Activated T-cell treated with anti-CD3 and anti-CD28 coated beads, Interleukin-2, amount 50 U/mL, for 48 hours (primary cell): Measurements from ENCODE around the gene NPTXR.
"Not testable (repeated sequence)": the region's sequence is repeated elsewhere in the genome, so short reads cannot be mapped to it uniquely, and the experiment has no call there.

Source experiments
- DNase-seq, 2 experiments: peaks; one replicate each; pipeline ENCODE4 v3.0.0-alpha.2; 2020

The NPTXR gene

DNA sequence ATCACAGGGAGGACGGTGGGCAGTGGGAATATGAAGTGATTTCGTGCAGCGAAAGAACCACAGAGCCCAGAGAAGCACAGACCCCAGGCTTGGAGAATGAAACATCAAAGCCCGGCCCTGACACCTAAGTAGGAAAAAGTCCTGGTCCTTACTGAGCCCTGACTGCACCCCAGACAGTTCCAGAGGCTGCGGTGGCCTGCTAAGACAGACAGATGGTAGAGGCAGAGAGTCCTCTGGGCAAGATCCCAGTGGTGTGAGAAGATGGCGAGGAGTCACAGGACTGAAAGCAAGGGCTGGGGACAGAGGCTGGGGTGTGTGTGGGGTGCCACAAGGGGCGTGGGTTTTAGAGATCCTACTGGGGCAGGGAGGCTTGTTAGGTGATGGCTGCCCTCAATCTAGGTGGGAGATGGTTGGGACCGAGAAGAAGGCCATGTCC, 24.5 kb upstream of the NPTXR start:
- DNase-seq: no peak

DNA sequence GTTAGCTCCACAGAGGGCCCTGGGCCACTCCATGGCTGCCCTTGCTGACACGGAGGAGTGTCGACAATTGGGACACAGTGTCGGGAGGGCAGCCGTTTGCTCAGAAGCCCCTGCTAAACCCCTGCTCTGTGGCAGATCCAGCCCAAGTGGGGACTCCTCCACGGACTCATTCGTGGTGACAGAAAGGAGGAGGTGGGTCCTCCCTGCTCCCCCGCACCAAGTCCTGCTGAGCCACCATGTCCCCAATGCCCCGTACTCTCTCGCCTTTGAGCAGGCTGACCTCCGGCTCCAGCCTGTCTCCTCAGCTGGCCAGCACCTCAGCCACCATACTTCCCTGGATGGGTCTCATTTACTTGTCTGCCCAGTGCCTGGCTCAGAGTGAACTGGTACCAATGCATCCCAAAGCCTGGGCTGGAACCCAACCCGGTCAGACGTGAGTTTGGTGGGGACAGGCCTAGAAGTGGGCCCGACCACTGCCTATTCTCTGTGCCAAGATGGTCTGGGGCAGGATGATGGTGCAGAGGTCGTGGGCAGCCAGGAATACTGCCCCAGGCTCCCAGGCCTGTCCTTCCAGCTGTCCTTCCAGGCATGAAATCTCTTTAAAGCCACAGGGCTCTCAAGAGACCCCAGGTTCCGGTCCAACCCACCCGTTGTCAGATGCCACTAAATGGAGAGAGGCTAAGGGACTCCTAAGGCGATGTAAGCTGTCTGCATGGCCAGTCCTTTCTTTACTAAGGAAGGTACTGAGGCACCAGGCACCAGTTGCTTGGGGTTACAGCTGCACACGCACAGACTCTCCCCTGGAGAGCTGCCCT, 23.9 kb upstream of the NPTXR start:
- DNase-seq: peak in 1 of 2 experiments; percentile 17

DNA sequence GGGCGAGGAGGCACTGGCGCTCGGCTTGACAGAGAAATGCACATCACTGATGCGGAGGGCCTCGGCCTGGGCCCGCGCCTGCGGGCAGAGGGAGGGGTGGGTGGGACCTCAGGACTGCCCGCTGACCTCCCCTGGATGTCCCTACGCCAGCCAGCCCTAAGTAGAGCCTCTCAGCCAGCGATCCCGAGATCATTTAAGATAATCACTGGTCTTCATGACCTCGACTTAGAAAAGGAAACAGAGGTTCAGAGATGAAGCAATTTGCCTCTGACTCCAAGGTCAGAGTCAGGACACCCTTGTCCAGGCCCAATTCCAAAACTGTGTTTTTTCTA, 23.3 kb upstream of the NPTXR start:
- no peak for DNase-seq

DNA sequence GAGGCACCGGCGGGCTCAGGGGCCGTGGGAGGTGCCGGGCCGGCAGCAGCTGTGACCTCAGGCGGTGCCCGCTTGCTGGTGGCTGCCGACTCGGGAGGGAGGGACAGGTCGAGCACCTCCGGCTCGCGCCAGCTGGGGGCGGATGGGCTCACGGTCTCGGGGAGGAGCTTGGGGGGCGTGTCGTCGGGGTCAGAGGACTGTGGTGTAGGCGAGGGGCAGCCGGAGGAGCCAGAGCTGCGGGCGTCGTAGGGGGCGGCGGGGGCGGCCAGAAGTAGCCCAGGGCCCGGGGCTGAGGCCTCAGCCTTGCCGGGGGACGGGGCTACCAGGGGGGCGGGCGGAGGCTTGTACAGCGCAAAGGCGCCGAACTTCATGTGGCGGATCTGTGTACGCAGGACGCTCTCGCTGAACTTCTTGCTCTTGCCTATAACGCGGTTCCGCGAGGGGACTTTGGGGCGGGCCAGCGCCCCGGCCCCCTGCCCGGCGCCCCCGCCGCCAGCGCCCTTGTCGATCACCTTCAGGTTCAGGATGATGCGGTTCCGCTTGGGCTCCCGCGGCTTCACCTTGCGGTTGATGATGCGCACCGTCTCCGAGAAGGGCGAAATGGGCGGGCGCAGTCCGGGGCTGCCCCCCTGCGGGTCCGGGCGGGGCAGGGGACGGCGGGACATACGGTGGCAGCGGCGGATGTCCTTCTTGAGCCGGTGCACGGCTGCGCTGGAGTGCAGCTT, 22.7 kb upstream of the NPTXR start:
- peak in 1 of 2 experiments; percentile 16 for DNase-seq

DNA sequence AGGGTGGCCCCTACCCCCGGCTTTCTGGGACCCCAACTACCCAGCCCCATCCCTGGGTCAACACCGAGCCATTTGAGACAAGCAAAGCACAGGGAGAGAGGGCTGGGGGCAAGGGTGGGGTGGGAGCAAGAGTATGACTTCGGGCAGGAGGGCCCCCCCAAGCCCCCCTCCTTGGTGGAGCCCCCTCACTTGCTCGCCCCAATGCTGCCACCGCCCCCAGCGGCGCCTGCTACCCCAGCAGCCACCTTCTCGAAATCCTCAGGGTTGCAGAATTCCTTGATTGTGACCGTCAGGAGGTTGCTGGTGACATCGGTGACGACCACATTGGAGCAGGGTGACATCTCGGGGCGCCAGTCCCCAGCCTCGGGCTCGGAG, 22.2 kb upstream of the NPTXR start:
- no peak for DNase-seq

DNA sequence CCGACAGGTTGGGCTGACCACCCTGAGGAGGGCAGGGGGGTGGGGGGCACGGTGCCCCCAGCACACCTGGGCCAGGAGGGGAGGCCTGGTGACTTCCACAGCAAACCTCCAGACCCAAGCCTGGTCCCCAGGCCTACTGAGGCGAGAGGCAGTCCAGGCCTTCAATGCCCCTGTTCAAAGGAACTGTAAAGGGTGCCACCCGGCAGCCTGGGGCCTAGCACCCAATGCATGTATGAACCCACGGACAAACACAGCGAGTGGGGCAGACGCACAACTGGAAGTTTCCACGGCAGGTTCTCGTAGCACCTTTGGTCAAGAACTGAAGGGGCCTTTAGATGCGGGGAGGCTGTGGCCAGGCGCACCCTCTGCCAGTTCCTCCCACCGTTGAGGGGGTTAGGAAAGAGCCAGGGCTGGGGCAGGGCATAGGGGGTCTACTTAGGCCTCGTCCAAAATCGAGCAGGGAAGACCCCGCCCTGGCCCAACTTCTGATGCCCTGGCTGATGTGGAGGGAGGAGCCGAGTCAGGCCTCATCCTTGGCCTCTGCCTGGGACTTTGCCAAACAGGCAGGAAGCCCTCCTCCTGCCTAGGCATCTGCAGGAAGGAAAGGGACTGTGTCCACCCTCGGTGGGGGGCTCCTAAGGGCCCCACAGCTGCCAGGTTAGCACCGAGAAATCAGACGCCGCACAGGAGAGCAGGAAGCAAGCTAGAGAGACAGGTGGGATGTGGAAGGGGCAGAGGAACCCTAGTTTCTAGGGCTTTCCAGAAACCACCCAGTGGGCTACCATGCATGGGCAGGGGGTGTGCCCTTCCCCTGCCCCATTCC, 21.6 kb upstream of the NPTXR start:
- no peak for DNase-seq

DNA sequence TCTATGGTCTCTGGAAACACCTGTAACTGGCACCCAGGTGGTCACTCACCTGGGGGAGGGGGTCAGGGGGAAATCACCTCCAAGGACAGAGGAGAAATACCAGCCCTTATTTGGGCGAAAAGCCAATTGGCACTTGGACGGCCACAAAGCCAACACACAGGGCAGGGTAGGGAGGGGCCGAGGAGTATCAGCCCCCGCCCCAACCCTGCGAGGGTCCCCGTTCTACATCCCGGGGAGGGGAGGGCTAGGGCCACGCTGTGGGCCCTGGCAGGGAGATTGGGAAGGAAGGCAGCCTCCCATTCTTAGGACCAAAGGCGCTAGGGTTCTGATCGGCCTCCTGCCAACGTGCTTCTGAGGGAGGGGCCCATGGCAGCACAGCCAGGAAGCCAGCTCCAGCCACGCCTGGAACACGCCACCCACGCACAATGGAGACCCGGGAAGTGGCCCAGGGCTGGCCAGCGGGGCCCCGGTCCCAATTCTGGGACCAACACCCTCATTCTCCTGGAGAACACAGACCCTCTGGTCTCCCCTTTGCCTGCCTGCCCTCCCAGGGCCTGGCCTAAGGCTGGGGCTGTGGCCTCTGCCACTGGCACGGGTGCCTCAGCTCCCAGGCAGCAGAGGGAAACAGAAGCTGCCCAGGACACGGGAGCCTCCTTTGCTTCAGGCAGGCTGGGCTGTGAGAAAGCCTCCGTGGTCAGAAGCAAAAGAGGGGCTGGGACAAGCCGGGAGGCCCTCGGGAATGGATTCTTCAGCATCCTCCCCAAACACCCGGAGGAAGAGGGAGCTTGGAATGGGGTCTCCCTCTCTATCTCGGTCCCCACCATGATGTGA, 20.7 kb upstream of the NPTXR start:
- peak in 1 of 2 experiments; percentile 16 for DNase-seq

DNA sequence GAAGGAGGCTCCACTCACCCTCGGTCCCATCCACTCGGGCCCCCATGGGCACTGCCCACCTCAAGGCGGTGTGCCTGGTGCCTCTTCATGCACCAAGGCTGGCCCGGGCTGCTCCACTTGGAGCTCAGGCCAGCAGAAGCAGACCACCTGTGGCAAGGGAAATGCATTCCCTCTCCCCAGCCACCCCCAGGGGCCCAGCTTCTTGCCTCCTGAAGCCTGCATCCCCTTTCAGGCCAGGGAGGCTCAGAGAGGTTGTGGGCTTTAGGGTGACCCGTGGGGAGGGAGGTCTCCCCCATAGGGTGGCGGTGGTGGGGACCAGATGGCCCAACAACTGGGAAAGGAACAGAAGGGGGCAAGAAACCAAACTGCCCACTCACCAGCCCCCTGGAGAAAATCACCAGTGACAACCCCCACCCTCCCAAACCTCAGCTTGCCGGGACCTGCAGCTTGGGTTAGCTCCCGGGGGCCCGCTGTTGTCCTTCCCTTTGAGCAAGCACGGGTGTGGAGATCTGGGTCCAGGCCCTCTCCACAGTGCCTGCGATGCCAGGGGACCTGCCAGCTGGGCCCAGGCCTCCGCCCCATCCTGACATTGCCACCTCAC, 19.8 kb upstream of the NPTXR start:
- no peak for DNase-seq

DNA sequence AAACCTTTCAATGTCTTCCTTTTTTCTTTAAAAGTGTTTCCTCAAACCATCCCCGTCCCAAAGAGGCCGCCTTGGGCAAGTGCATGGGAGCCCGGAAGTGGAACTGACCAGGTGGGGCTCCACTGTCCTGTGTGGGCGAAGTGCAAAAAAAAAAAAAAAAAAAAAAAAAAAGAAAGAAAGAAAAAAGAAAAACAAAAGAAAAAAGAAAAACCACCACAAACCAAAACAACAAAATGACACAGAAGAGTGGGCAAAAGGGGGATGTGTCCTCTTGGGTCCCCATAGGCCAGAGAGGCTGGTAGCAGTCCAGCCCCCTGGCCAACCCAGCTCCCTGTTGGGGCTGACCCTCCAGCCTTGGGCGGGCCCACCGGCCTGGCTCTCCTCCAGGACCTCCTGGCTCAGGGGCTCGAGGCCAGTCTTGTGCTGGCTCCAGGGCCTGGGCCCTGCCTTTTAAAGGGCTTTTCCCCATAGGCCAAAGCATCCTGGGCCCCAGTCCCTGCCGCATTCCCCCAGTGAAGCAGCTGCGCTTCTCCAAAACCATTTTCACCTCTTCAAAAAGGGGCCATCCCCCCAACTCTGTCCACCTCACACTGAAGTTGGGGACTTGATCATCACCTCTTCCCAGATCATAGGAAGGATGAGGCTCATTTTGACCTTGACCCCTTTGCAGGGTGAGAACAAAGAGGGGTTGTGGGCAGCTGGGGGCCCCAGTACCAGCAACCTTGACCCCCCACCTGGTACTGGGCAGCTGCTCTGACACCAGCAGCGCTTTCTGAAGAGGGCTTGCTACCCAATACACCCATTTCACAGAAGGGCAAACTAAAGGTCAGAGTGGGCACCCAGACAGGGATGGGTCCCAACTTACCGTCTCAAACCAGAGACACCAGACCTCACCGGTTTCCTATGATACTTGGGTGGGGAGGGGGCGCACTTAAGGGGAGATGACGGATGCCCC, 18.8 kb upstream of the NPTXR start:
- no peak for DNase-seq

DNA sequence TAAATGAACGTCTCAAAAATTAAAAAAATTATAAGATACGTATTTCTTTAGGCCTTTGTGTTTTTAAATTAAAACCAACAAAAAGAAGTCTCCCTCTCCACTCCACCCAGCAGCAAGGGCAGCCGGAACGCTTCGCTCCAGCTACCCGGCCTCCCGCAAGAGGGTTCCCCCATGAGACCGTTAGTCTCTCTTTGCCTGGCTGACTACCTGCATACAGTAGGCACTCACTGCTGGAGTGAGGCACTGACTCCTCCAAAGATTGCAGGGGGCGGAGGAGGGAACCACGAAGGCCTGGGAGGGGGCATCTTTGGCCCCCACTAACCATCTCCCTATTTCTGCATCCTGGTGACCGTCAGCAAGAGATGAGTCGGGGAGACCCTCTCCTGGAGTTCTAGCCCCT, 18.1 kb upstream of the NPTXR start:
- DNase-seq: no peak

DNA sequence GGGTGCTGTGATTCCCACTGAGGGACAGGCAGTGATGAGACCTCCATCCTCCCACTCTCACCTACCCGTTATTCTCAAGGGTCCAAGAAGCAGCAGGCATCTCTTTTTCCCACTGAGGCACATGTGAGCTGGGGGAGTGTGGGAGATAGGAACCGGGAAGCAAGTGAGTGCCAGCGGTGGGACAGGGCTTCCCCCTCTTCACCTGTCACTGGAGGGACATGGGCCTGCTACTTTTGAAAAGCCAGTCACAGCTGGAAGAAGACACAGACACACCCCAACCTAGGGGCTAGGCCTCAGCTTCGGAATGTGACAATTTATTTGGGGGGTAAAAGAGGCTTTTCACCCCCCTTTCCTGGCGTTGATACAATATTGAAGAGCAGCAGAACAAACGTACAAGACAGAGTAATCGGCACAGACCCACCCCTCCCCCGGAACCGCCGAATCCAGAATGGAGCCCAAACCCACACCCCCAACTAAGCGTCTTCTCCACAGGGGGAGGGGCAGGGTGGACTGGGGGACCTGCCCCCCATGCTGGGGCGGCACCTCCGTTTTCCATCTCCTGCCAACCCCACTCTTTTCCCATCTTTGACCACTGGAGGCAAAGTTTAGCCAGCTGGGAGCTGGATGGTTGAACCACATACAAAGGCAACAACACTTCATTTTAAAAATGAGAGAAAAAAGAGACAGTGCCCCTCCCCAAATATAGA, 17.5 kb upstream of the NPTXR start:
- no peak for DNase-seq

DNA sequence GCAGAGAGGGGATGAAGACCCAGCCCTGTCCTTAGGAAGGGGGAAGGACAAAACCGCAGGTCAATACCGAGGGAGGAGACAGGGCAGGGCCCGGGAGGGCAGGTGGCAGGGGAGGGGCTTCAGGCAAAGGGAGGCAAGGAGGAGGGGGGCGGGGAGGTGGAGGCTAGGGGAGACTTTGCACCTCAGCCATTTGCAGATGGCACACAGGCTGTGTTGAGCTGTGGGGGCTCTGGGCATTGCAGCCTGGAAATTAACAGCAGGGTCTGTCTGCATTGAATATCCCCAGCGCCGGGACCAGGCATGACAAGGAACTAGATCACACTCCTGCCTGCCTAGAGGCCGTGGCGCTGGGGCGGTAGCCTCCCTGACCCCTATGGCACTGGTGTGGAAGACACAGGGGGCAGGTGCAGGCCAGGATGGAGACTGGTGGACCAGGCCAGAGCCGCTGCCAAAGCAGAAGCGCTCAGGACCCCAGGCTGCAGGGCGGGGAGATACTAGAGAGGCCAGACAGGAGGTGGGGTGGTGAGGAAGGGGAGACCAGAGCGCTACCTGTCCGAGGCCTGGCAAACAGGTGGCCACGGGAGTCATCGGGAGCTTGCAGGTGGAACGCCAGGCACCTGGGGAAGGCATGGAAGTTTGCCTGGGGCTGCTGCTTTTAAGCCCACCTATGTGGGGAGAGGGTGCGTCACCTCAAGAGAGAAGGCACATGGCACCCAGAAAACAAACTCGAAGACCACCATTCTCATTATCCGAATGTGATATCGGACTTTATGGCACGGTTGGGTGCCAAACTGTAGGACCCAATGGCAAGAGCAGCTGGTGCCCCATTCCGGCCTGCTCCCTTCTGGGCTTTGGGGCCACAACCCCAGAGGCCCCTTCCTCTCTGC, 16.7 kb upstream of the NPTXR start:
- DNase-seq: no peak

DNA sequence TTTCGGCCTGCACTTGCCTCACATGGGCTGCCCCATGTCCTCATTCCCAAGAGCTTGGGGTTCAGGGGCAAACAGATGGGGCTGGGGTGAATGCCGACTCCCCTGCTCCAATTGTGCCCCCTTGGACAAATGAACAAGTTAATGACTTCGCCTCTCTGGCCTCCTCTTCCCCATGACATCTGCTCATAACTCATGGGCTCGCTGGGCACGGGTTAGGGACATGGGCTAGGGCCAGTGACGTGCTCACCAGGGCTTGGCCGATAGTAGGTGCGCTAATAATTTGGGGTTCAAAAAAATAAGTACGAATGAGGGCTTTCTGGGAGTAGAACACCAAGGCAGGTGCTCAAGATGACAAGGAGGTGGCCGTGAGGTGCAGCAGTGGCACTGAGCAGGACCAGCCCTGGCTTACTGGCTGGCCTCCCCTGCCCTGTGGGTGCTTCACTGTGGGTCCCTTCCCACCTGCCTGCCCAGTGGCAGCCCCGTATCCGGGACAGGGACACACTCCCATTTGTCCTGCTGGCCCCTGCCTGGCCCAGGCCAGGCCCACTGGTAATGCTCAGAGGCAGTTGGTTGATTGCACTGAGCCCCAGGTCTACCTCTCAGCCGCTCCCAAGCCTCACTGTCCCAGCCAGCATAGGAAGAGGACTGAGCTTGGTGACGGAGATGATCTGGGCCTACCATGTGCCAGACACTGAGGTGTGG, 15.9 kb upstream of the NPTXR start:
- DNase-seq: no peak

DNA sequence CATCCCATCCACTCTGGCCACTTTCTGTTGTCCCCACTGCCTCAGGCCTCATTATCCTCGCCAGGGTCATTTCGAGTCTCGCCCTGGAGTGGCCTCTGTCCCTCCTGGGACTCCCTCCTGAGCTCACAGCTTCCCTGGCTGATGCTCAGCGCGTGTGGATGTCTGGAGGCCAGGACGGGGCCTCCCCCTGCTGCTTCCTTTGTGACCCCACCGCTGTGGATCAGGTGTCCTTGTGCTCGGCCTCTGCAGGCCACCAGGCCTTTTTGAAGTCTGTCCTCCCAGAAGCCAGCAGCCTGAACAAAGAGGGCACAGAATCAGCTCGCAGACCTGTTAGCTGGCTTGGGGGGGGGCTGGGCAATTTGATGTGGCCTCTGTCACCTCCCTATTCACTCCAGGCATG, 14.7 kb upstream of the NPTXR start:
- no peak for DNase-seq

DNA sequence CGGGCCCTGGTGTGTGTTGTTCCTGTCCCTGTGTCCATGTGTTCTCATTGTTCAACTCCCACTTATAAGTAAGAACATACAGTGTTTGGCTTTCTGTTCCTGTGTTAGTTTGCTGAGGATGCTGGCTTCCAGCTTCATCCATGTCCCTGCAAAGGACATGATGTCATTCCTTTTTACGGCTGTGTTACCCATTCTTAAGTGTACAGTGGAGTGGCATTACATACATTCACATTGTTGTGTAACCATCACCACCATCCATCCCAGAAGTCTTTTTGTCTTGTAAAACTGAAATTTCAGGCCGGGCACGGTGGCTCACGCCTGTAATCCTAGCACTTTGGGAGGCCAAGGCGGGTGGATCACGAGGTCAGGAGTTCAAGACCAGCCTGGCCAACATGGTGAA, 10.6 kb upstream of the NPTXR start:
- not testable (repeated sequence) for DNase-seq

DNA sequence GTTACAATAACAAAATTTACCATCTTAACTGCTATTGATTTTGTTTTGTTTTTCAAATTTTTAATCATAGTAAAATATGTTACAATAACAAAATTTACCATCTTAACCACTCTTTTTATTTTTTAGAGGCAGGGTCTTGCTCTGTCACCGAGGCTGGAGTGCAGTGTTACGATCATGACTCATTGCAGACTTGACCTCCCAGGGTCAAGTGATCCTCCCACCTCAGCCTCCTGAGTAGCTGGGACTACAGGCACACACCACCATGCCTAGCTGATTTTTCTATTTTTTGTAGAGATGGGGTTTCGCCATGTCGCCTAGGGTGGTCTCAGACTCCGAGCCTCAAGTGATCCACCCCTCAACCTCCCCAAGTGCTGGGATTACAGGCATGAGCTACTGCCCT, 10.1 kb upstream of the NPTXR start:
- not testable (repeated sequence) for DNase-seq

DNA sequence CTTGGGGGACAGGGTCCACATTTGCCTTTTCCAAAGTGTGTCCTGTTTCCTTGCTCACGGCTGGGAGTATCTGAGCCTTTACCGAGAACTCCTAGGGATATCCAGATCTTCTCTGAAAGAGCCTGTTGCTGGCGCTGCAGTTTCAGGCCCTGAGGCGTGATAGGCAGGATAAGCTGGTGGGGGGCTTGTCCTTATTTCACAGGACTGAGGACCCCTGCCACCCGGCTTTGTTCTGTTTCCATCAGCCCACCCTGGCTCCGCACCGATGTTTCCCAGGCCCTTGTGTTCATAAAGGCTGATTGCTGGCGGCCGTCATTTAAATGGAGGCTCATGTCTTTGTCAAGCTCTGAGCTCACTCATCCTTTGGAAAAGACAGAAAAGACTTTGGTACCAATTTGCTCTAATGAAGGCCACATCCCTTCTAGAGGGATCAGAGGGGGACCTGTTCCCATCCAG, 9.4 kb upstream of the NPTXR start:
- DNase-seq: no peak

DNA sequence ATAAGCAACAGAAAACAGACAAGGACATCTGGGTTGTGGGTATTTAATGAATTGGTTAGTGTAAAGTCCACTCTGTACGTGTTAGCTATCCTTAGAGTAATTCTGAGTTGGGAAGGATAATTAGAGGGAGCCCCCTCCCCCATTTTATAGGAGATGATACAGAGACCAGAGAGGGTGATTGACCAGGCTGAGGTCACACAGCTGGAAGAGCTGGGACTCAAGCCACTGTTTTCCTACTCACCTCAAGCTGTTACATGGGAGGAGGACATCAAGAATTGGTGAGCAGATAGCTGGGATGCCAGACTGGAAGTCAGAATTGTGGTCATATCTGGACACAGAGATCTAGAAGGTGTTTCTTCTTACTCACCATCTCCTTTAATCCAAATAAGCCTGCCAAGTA, 8.7 kb upstream of the NPTXR start:
- no peak for DNase-seq
